GM12864 (cell line): ENCODE results near the gene TACR1.

Source experiments
- DNase-seq: peaks from one replicate; pipeline ENCODE4 v3.0.0-alpha.2; 2011; ENCODE audit warnings: low read depth
- H3K4me3 ChIP-seq: 2 replicates; pipeline ENCODE4 v1.5.1; 2011; ENCODE audit warnings: mild to moderate bottlenecking, low read depth, low read length, control low read depth
- TF ChIP-seq, protein P1 (sequence below): IDR thresholded peaks from 2 replicates; pipeline ENCODE4 v1.5.1; 2011; ENCODE audit warnings: low read depth, mild to moderate bottlenecking, moderate library complexity, low read length, control low read depth, inconsistent platforms; ENCODE audit errors: missing control alignments

TACR1 gene

DNA sequence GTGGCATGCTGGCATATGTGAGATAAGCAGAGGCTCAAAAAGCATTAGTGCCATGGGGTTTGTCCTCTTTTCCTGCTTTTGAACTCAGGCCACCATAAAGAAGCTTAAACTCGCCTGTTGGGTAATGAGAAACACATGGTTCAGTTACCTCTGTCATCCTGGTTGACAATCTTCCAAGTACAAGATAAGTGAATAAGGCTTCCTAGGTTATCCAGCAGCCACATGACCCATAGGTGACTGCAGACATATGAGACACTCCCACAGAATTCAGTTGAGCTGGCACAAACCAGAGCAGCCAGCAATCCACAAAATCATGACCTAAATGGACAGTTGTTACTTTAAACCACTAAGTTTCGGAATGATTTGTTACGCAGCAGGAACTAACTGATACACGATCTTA lies 97.3 kb downstream of the TACR1 start:
- TF ChIP-seq, protein P1, sequence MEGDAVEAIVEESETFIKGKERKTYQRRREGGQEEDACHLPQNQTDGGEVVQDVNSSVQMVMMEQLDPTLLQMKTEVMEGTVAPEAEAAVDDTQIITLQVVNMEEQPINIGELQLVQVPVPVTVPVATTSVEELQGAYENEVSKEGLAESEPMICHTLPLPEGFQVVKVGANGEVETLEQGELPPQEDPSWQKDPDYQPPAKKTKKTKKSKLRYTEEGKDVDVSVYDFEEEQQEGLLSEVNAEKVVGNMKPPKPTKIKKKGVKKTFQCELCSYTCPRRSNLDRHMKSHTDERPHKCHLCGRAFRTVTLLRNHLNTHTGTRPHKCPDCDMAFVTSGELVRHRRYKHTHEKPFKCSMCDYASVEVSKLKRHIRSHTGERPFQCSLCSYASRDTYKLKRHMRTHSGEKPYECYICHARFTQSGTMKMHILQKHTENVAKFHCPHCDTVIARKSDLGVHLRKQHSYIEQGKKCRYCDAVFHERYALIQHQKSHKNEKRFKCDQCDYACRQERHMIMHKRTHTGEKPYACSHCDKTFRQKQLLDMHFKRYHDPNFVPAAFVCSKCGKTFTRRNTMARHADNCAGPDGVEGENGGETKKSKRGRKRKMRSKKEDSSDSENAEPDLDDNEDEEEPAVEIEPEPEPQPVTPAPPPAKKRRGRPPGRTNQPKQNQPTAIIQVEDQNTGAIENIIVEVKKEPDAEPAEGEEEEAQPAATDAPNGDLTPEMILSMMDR = no peak
- no peak for DNase-seq
- H3K4me3 ChIP-seq = no peak overlapping the region

DNA sequence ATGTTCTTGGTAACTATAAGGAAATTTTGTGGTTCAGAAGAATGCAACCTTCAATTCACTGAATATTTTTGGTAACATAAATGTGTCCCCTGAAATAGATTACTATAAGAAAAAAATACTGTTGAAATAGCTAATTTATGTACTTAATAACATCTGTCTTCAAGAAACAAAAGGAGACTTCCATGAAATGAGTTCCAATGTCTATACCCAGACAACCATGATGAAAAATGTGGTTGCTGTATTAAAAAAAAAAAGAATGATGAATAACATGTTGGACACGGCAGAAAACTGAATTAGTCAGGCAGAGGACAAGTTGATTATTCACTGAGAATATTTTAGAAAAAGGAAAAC lies 98.5 kb downstream of the TACR1 start:
- no peak overlapping the region for H3K4me3 ChIP-seq
- TF ChIP-seq, protein P1 = no peak
- DNase-seq = no peak

DNA sequence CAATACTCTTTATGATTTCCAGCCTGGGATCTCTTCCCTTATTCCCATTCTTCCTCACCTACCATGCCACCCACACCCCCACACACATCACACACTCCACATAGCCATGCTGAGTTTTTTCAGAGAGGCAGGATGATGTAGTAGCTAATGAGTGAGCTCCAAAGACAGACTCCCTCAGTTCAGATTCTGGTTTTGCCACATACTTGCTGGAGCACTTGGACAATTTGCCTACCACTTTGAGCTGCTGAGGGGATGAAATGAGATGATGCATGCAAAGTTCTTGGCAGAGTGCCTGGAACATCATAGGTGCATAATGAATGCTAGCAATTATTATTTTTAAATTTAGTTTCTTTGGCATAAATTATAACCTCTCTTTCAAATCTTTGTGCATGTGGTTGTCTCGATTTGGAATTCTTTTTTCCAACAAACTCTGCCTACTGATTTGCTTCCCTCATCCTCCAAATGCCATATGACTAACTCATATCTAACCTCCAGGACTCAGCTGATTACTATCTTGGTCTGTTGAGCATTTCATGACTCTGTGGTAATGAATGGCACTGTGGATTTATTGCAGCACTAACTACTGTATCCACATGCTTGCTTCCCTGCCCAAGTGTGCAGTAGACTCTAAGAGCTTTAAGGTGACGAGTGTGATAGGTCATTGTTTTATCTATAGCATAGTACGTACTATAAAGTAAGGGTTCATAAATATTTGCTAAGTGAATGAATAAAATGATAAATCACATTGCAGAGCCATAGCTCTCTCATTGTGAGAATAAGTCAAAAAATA lies 99.1 kb downstream of the TACR1 start:
- TF ChIP-seq, protein P1 = no peak
- no peak for DNase-seq
- H3K4me3 ChIP-seq = no peak overlapping the region

DNA sequence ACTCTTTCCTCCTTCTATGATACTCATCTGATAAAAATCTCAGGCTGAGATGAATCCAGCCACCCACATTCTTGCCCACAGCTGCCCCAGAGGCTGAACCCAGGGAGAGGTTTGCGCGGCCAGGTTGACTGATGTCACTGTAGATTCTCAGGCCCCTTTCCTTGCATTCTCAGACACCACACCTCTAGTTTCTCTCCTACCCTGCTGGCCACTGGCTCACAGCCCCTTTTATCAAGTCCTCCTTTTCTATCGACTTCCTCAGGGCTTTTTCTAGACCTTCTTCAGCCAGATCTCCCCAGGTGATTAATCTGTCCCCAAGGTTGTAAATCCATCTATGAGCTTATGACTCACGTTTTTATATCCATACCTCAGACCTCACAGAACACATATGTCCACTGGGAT lies 99.8 kb downstream of the TACR1 start:
- DNase-seq = no peak
- no peak overlapping the region for H3K4me3 ChIP-seq
- TF ChIP-seq, protein P1 = no peak

DNA sequence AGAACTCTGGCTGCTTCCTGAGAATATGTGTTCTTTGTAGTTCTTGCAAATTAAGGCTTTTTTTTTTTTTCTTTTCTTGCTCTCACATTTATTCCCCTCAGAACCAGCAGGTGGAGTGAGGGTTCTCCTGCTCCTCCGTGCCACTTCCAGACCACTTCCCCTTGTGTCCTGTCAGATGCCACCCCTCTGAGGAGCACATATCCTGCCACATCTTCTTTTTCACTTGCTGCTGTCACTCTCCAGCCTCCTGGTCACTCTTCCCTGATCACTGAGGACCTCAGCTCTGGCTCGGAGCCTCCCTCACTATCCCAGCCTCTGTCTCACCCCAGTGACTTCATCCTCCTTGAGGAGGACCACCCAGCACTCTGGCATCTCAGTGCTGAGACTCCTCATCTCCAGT lies 100.5 kb downstream of the TACR1 start:
- DNase-seq = no peak
- TF ChIP-seq, protein P1 = peak; percentile 62

DNA sequence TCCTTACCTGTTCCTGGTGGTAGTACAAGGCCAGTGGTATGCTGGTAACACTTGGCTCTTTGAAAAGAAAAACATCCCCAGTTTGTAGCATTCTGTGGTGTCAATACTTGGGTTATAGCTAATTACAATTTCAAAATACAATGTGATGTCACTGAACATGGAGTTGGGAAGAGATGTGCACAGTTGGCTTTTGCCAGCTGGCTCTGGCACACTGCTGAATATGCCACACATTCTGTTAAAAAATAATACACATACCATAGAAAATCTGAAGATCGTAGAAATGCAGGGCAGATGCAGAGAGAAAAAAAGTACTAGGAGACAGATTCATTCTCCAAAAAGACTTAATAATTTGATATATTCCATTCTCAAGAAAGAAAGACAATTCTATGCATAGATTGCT lies 101.5 kb downstream of the TACR1 start:
- TF ChIP-seq, protein P1 = no peak
- H3K4me3 ChIP-seq = no peak overlapping the region
- no peak for DNase-seq

More for the DNA sequence above, 100.5 kb downstream of the TACR1 start:
- H3K4me3 ChIP-seq = no peak overlapping the region

DNA sequence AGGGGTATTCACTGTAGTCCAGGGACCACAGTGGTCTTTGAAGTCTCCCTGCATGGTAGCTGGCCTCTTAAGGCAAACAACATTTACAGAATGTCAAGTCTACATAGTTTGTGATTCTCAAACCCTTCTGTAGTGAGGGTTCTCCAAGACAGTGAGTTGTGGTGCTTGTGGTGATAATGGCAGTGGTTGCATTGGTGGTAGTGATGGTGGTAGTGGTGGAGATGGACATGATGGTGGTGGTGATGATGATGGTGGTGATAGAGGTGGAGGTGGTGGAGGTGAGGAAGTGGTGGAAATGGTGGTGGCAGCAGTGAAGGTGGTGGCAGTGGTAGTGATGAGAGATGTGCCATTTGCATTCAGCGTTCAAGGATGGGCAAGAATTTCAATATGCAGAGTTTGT lies 104.9 kb downstream of the TACR1 start:
- TF ChIP-seq, protein P1 = no peak
- no peak overlapping the region for H3K4me3 ChIP-seq
- DNase-seq = no peak
